ENCODE results near the gene MYBPC3.

DNA sequence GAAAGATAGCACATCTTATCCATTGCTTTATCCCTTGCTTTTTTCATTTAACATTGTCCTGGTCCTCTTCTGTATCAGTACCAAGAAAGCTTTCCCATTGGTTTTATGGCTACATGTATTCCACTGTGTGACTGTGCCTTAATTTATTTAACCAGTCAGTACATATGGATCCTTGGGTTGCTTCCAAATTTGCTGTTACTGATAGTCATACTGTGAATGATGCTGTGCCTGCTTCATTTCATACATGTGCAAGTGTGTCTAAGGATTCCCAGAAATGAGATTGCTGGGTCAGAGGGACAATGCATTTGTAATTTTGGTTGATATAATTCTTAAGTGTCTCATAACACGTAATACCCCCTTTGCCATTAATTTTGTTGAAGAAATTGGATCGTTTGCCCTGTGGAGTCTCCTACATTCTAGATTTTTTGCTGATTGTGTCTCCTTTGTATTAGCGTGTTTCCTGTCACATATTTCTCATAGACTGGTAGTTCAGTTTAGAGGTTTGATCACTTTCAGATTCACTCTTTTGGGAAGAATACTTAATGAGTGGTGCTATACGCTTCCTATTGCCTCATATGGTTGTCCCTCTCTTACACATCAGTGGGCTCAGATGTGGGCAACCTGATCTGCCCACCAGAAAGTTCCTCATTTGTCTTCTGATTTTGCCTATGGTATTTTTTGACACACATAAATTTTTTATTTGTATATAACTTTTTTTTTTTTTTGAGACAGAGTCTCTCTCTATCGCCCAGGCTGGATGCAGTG, 35.3 kb downstream of the MYBPC3 start:
- TF ChIP-seq GATA3 (IDR thresholded peaks at IDR 0.05; ENCODE audit: low read depth, low read length) (no peak), GATA2 (IDR thresholded peaks at IDR 0.05; ENCODE audit: low read depth, low read length) (no peak)

Measured in SH-SY5Y (cell line).